CD14-positive monocyte (primary cell): Measurements from ENCODE around the gene GHRL. TPM values are rescaled to one million over a fixed set of nuclear protein-coding genes. Genes with fewer than 3 reads are reported as not detected.
"Not testable (repeated sequence)": the region's sequence is repeated elsewhere in the genome, so short reads cannot be mapped to it uniquely, and the experiment has no call there.

Experiments used
- DNase-seq, 3 donors: peaks; one replicate each; pipeline ENCODE4 v3.0.0-alpha.2; 2011 to 2022
- H2AFZ ChIP-seq: 2 replicates; pipeline ENCODE4 v1.6.0; 2012; ENCODE audit warnings: mild to moderate bottlenecking, low read depth, low read length, inconsistent platforms; ENCODE audit not compliant: insufficient read depth, poor library complexity, severe bottlenecking
- H3K27ac ChIP-seq, 2 donors: 1 replicate in 1 of 2; 2 replicates in 1 of 2; pipeline ENCODE4 v1.5.1; 2012 to 2013; ENCODE audit warnings: low read length in 2 of 2, control low read depth in 1 of 2, inconsistent platforms in 1 of 2, low read depth in 1 of 2, mild to moderate bottlenecking in 1 of 2
- H3K27me3 ChIP-seq, 2 donors: one replicate each; pipeline versions ENCODE4 v1.6.0 to v1.6.1; 2011 to 2013; ENCODE audit warnings: low read length in 2 of 2; ENCODE audit not compliant: control insufficient read depth in 2 of 2, insufficient read depth in 2 of 2
- H3K36me3 ChIP-seq, 2 donors: replicated peaks in 1 of 2; 1 replicate in 1 of 2; 2 replicates in 1 of 2; pipeline versions ENCODE4 v1.5.1 to v1.6.1; 2012 to 2013; ENCODE audit warnings: low read length in 2 of 2, control low read depth in 1 of 2, inconsistent platforms in 1 of 2, mild to moderate bottlenecking in 1 of 2; ENCODE audit not compliant: insufficient read depth in 2 of 2, control insufficient read depth in 1 of 2
- H3K4me1 ChIP-seq, 2 donors: 1 replicate in 1 of 2; 2 replicates in 1 of 2; pipeline versions ENCODE4 v1.5.1 to v1.6.1; 2012 to 2013; ENCODE audit warnings: low read length in 2 of 2, control low read depth in 1 of 2, inconsistent platforms in 1 of 2, mild to moderate bottlenecking in 1 of 2, moderate library complexity in 1 of 2; ENCODE audit not compliant: insufficient read depth in 2 of 2, control insufficient read depth in 1 of 2
- H3K4me2 ChIP-seq: replicated peaks from 2 replicates; pipeline ENCODE3; 2012; ENCODE audit warnings: low read length, moderate library complexity, mild to moderate bottlenecking; ENCODE audit not compliant: poor library complexity, severe bottlenecking; ENCODE audit errors: extremely low read depth
- H3K4me3 ChIP-seq, 3 experiments: fragments of 200-600 bp in 1 of 3; sonication (generic) in 1 of 3; replicated peaks in 1 of 3; 1 replicate in 2 of 3; 2 replicates in 1 of 3; pipeline ENCODE4 v1.5.1; 2011 to 2013; ENCODE audit warnings: low read length in 3 of 3, mild to moderate bottlenecking in 3 of 3, control low read depth in 2 of 3, low read depth in 2 of 3, inconsistent platforms in 1 of 3, moderate library complexity in 1 of 3
- H3K79me2 ChIP-seq: 2 replicates; pipeline ENCODE4 v1.6.0; 2012; ENCODE audit warnings: mild to moderate bottlenecking, control low read depth, inconsistent platforms, low read length, moderate library complexity; ENCODE audit not compliant: insufficient read depth
- H3K9ac ChIP-seq: 2 replicates; pipeline ENCODE4 v1.6.0; 2017; ENCODE audit warnings: low read length, mild to moderate bottlenecking; ENCODE audit not compliant: insufficient read depth, poor library complexity, severe bottlenecking
- H3K9me3 ChIP-seq, 2 donors: replicated peaks in 1 of 2; 1 replicate in 1 of 2; 2 replicates in 1 of 2; pipeline versions ENCODE4 v1.5.1 to v1.6.1; 2012 to 2013; ENCODE audit warnings: low read length in 2 of 2, control low read depth in 1 of 2; ENCODE audit not compliant: control insufficient read depth in 1 of 2, insufficient read depth in 1 of 2
- H4K20me1 ChIP-seq: 2 replicates; pipeline ENCODE4 v1.6.0; 2012; ENCODE audit warnings: mild to moderate bottlenecking, low read length, control low read depth, moderate library complexity; ENCODE audit not compliant: insufficient read depth
- H3K27ac Mint-ChIP-seq, 7 donors: one replicate each; pipeline ENCODE4 v1.8.0; 2020; ENCODE audit warnings: mild to moderate bottlenecking in 7 of 7, mixed read lengths in 7 of 7, moderate library complexity in 6 of 7, inconsistent platforms in 2 of 7
- H3K27me3 Mint-ChIP-seq, 3 donors: one replicate each; pipeline ENCODE4 v1.8.0; 2021 to 2022; ENCODE audit warnings: low read depth in 3 of 3, mild to moderate bottlenecking in 3 of 3, mixed read lengths in 3 of 3, moderate library complexity in 3 of 3, inconsistent platforms in 1 of 3
- H3K36me3 Mint-ChIP-seq, 2 donors: one replicate each; pipeline ENCODE4 v1.8.0; 2020; ENCODE audit warnings: mixed read lengths in 2 of 2, inconsistent platforms in 1 of 2, mild to moderate bottlenecking in 1 of 2
- H3K4me1 Mint-ChIP-seq: one replicate; pipeline ENCODE4 v1.8.0; 2020; ENCODE audit warnings: mild to moderate bottlenecking, mixed read lengths
- H3K4me3 Mint-ChIP-seq, 2 donors: one replicate each; pipeline ENCODE4 v1.8.0; 2020; ENCODE audit warnings: mild to moderate bottlenecking in 2 of 2, mixed read lengths in 2 of 2, moderate library complexity in 1 of 2
- H3K9me3 Mint-ChIP-seq, 7 donors: one replicate each; pipeline ENCODE4 v1.8.0; 2020 to 2022; ENCODE audit warnings: mixed read lengths in 7 of 7, mild to moderate bottlenecking in 6 of 7, moderate library complexity in 6 of 7, inconsistent platforms in 2 of 7
- CTCF ChIP-seq: fragments of 200-600 bp; IDR thresholded peaks from one replicate; pipeline ENCODE4 v1.8.0; 2022; ENCODE audit warnings: antibody characterized with exemption, mild to moderate bottlenecking
- WGBS: methylation state at CpG from one replicate; pipeline ENCODE4 v1.1.5; 2013; ENCODE audit warnings: missing lambda C conversion rate; ENCODE audit not compliant: insufficient coverage; 5-methylcytosine and 5-hydroxymethylcytosine counted together
- intact Hi-C, 2 donors: fragments of 100-400 bp; cut with micrococcal nuclease; formaldehyde crosslinking; loops; one replicate each; pipeline versions ENCODE4 v1.15.0 to v1.15.1; 2023
- polyA plus RNA-seq, 3 donors: library from polyadenylated mRNA; depleted of rRNA in 1 of 3; unstranded in 2 of 3; stranded (reverse) in 1 of 3; fragments of 300-500 nt in 2 of 3; fragments of >200 nt in 1 of 3; fragmentation: Illumina TruSeq in 2 of 3; gene quantifications; 1 replicate in 2 of 3; 2 replicates in 1 of 3; pipeline ENCODE4 v1.2.3, GENCODE V29; 2012 to 2021

The GHRL gene
- polyA plus RNA-seq, 3 donors, result 2.3 to 9.9 (median 7.0) TPM

- Histone ChIP-seq H2AFZ (no peak overlapping the region), H3K27ac (peak overlapping the region in 1 of 2 donors; percentile 64), H3K4me2 (no peak overlapping the region), H3K9me3 (no peaks in the 10 kb centered on the region), H3K4me1 (peaks cover 19 to 21% of the 10 kb centered on the region in 2 donors), H3K27me3 (no peaks in the 10 kb centered on the region), H3K9ac (peak overlapping the region; percentile 40), H3K4me3 (no peak overlapping the region), H3K79me2 (peaks cover 100% of the 10 kb centered on the region), H4K20me1 (peaks cover 99% of the 10 kb centered on the region), H3K36me3 (peaks cover 66 to 86% of the 10 kb centered on the region in 2 donors)
- no peak for TF ChIP-seq CTCF
- H3K4me1 Mint-ChIP-seq, result peaks cover 20% of the 10 kb centered on the region
- intact Hi-C loops, result no loop called here
- no peak for DNase-seq
- H3K4me3 Mint-ChIP-seq, result peak overlapping the region in 1 of 2 donors; percentile 11
- 100% methylated on average over 2 of the region's 2 CpGs for WGBS
- no peaks in the 10 kb centered on the region for H3K9me3 Mint-ChIP-seq
- peak overlapping the region in 6 of 7 donors; percentile 3 to 83 (median 51) for H3K27ac Mint-ChIP-seq
- H3K36me3 Mint-ChIP-seq, result peaks cover 67 to 82% of the 10 kb centered on the region in 2 donors
- H3K27me3 Mint-ChIP-seq, result no peaks in the 10 kb centered on the region
Measured at GRCh38 chr3:10272977-10273376, 19.8 kb downstream of the GHRL start.

- DNase-seq, H2AFZ ChIP-seq, H3K27ac ChIP-seq, intact Hi-C loops, H3K9ac ChIP-seq, H3K27me3 ChIP-seq, H3K27me3 Mint-ChIP-seq, H3K4me2 ChIP-seq, H3K4me3 ChIP-seq, H3K4me3 Mint-ChIP-seq, H3K9me3 Mint-ChIP-seq, H3K9me3 ChIP-seq: not testable (repeated sequence)
- Histone ChIP-seq H3K79me2 (peaks cover 100% of the 10 kb centered on the region), H3K36me3 (peaks cover 63 to 86% of the 10 kb centered on the region in 2 donors), H4K20me1 (peaks cover 98% of the 10 kb centered on the region), H3K4me1 (peaks cover 19 to 21% of the 10 kb centered on the region in 2 donors)
- Mint-ChIP-seq H3K36me3 (peaks cover 64 to 80% of the 10 kb centered on the region in 2 donors), H3K27ac (peak overlapping the region in 1 of 7 donors; percentile 49), H3K4me1 (peaks cover 20% of the 10 kb centered on the region)
- WGBS, result 94% methylated on average over 7 of the region's 11 CpGs
Measured at GRCh38 chr3:10272476-10272875, 20.3 kb downstream of the GHRL start.
